ENCODE measurements around the gene CHSY1.

The CHSY1 gene

DNA sequence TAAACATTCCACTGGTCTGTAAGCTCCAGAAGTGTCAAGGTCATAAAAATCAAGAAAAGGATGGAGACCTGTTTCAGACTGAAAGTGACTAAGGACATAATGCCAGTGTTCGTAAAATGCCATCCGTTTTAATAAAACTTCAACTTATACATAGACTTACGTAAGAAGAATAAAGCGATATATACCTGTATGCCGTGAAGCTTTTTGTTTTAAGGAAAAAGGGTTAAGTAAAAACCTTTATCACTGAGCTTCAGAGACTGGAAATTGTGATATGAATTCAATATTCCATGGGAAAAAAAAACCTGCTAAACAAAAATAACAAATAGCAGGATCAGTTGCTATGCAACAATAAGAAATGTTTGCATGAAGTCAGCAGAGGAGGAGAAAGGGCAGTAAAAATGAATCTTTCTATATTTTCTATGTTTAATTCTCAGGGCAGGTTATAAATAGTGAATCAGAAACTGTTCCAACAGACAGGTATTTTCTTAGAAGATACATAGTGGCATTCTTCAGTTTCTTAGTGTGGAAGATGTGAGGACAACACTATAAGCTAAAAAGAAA lies 42.5 kb downstream of the CHSY1 start:
- no peak for DNase-seq

DNA sequence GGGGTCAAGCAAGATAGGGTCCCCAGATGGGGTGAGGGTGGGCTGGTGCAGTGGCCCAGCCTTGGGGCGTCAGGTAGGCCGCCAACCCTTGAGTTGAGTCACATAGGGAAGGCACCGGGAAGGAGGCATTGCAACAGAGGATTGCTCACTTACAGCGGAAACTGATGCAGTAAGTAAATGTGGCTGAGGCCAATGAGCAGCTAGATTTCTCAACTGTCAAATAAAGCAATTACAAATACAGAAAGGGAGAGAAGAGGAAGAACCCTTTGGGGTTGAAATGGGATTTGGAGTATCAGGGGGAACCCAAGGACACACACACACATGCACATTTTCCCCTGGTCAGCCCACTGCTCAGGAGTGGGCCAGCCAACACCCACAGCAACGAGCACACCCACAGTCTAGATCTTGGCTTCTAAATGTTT lies 44.0 kb downstream of the CHSY1 start:
- no peak for DNase-seq

DNA sequence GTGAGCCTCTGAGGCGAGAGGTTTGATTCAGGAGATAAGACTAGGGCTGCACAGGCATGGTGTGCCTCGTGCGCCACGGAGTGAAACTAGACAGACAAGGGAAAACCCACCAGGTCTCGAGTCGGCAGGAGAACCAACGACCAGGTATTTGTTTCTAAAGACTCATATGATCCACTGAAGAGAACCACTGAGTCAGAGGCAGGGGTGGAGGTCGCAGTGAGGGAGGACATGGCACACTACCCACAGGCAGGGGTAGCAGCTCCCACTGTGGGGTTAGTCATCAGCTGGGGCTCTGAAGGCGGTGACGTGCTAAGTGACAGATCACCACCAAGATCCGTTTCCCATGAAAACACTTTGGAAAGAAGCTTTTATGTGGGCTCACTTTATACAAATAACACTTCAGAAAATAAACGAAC lies 45.7 kb downstream of the CHSY1 start:
- DNase-seq = peak; percentile 81

DNA sequence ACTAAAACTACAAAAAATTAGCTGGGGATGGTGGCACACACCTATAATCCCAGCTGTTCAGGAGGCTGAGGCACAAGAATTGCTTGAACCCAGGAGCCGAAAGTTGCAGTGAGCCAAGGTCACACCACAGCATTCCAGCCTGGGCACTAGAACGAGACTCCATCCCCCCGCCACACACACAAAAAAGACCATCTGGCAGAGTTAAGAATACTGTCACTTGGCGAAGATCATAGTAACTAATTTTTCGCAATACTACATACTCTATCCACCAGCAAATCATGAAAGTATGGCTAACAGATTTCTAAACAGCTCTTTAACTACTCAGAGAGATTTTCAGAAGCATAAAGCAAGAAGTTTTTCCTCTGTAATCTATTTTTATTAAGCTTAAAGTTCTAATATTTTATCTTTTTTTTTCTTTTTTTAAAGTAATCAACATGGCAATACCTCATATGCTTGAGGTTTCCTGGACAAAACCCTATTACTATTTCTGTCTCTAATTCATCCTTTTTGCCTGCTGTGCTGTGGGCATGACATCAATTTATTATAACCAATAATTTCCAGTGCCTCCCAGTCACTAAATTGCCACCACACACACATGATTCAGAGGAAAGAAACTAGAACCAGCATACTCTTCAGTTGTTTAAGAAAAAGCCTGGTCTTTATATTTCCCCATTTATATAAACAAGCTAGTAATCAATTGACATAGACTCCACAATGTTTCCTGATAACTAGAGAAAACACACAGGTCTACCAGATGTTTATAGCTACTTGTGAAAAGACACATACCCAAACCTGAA lies 46.9 kb downstream of the CHSY1 start:
- no peak for DNase-seq

DNA sequence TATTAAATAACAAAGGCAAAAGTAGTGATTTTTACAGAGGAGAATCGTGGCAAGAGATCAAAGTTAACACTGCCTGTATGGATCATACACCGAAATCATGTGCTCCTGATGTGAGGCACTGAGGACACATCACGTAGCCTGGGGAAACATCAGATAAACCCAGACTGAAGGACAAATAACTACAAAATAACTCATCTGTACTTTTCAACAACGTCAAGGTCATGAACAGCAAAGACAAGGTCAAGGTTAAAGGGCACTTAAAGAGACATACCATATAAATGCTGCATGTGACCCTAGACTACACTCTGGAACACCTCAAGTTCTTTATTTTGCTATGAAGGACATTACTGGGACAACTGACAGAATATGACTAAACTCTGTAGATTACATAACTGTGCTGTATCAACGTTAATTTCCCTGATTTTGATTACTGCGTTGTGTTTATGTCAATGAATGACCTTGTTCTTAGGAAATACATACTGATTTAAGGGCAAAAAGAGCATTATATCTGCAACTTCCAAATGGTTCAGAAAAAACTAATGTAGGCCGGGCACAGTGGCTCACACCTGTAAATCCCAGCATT lies 48.1 kb downstream of the CHSY1 start:
- no peak for DNase-seq

DNA sequence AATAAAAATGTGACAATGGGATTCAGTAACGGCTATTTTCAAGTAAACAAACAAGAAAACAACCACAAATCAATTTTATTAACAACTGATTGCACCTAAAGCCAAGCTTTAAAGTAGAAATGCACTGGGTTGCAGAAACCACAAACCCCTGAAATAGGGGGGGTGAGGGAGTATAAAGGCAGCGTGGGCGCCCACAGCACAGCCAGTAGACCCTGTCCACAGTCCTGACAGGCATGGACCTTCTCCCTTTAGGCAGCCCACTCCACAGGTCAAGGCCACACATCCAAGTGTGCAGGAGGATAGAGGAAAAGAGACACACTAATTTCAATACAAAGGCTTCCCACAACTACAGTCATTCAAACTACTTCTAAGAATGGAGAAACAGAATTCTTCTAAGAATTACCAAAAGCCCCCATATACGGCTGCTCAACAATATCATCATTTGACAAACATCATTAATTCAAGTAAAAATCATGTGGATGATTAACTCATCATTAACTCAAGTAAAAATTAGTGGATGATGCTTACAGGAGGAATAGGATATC lies 48.7 kb downstream of the CHSY1 start:
- no peak for DNase-seq

DNA sequence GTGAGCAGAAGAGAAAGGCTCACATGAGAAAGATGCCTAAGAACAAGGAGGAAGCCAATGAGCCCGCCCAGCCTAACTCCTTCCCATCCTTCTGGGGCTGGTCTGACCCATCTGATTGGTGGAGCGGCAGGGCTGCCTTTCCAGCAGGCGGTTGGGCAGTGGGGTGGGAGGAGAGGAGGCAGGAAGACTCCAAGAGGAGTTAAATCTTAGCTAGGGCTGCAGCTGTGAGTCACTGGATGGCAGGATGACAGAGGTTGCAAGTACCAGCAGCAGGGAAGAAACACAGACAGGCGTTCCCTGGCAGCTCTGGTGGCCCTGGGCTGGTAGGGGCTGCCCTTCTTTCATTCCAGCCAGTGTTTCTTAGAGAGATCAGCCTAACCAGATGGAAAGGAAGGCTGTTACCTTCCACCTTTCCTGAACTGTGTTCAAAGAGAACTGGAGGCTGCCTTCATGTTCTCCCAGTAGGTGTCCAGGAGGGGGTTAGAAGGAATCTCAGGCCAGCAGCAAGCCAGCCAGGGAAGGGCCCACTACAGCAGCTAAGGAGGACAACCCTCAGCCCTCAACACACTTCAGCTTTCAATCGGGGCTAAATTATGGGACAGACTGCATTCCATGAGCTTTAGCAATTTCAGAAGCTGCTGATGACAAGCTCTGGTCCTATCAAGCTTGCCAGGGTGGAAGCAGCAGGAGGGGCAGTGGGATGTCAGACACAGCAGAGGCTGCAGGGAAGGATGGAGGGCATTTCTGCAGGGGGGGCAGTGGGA lies 50.3 kb downstream of the CHSY1 start:
- DNase-seq = no peak

DNA sequence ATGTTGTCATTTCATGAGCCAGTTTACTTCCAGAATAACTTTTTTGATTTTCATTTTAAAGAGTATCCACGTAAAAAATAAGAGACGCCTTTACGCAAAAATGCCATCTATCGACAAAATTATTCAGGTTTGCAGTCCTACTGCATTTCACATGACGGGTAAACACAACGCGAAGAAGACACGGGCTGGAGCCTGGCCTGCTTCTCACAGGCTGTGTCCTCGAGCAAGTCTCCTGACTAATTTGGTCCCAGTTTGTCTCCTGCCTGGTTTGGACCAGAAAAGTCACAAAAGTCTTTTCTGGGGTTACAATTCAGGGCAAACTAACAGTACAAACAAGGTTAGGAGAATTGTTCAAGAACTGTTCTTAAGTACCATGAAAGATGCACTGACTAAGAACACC lies 51.7 kb downstream of the CHSY1 start:
- DNase-seq = no peak

DNA sequence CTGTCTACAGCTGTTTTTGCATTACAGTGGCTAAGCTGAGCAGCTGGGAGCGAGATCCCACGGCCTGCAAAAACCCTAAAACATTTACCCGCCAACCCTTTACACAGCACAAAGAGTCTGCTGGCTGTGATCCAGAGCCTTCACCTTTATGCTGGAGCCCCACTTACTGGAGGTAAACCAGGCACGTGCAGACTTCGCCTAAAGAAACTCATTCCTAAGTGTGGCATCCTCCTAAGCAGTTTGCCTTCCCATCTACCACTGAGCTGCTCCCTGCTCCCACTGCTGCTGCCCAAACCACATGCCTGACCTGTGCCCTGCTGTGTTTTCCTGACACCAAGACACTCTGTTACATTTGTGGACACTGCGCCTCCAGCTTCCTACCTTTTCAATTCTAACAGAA lies 53.0 kb downstream of the CHSY1 start:
- no peak for DNase-seq

DNA sequence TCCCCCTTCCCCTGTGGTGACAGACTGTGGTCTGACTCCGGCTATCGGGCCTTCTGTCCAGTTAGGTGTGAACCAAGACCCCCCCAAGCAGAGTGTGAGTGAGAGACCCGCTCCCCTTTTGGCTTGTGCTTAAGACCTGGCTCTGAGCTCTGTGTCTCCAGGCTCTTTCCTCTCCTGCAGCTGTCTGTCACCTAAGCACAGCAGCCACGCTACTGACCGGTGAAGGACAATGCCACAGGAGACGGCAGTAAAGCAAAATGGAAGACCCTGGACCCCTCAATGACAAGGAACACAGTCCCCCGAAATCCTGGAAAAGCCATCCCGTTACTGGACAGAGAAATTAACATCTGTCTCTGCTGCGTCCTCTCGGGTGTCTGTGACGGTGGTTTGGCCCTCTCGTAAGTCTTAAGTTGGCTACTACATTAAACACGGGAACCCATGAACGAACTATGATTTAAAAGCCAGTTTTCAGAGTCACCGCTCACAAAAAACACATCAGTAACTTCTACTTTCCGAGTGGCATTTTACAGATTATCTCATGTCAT lies 53.7 kb downstream of the CHSY1 start:
- no peak for DNase-seq

DNA sequence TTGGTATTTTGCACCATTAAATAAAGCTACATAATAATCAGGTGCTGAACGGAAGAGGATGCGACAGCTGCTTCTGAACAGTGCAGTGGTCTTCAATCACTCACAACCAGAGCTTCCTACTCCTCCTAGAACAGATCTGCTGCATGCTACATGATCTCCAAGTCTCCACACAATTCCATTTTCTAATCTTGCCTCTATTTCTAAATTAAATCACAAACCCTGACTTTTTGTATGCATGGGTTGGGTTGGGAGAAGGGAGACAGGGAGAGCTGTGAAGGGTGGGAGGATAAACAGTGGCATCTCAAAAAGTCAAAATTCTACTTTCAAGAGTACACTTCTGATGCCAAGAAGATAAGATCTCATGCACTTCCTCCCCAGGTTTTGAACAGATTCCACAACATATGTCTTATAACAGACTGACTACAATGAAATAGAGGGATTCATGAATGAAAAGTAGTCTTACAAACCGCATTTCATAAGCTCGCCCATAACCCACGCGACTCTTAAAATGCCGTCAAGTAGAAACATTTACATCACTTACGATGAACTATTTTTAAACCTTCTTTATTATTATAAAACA lies 57.2 kb downstream of the CHSY1 start:
- no peak for DNase-seq

DNA sequence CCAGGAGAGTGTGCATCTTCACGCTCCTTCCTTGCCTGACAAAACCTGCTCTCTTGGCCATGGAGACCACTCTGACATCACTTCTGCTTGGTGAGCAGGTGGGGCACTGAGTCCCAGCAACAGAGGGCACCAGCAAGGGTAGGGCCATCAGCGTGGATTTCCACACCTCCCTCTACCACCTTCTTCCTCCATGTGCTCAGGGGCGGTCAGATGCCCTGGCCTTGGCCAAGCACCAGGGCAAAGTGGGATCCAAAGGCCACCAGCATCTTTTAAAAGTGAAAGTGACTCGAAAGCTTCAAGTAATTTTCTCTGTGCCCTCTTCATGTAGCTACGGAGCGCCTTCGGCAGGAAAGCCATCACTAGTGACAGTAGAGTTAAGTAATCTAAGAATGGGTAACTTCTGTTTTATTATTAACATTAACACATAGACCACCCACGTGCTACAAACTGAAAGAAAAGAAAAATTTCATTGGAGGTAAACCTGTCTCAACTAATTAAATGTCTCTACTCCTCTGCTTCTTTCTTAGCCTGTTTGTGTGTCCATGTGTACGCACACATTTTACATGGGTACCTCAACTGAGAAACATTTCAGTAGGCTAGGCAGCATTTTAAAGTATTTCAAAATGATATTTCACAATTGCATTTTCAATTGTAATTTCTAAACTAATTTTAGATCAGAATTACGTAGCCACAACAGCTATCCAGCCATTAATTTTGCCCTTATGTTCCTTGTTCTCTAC lies 57.9 kb downstream of the CHSY1 start:
- no peak for DNase-seq

DNA sequence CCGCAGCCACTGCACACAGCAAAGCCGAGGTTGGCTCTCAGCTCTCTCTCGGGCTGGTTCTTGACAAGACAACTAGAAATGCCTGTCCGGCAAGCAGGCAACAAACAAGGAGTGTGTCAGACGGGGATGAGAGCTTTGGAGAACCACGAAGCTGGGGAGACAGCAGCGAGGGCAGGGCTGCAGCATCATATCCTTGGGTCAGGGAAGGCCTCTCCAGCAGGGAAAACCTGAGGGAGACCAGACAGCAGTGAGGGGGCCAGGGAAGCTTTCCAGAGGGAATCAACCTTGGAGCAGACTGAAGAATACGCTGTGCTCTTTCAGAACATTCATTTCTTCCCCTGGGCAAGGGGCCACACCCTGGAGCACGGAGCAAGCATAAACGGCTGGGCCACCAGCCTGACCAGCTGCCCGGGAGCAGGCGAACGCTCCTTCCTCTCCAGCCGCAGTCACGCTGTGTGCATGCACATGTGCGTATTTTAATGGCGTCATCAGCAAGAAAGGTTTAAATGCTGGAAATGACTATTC lies 58.7 kb downstream of the CHSY1 start:
- no peak for DNase-seq

DNA sequence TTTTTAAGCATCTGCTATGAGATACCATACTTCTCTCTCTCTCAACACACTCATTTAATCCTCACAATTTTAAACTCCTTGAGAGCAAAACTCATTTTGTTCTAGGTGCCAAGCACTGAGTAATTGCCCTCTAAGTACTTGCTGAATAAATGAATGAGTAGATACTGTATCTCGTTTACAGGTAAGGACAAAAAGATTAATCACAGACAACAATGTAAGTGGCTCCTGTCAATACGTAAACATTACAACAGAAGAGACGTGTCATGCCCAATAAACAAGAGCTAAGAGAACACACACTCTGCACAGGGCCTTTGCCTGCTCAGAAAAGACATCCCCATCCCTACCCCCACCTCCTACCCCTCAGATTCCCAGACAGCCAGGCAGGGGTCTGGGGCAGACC lies 59.8 kb downstream of the CHSY1 start:
- no peak for DNase-seq

DNA sequence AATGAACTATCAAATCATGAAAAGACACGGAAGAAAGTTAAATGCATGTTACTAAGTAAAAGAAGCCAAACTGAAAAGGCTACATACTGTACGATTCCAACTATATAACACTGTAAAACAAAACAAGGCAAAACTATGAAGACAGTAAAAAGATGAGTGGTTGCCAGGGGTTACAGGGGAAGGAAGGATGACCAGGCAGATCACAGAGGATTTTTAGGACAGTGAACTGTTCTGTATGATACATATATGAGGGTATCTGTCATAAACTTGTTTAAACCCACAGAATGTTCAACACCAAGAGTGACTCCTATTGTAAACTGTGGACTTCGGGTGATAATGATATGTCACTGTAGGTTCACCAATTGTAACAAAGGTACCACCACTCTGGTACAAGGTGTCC lies 60.6 kb downstream of the CHSY1 start:
- no peak for DNase-seq

DNA sequence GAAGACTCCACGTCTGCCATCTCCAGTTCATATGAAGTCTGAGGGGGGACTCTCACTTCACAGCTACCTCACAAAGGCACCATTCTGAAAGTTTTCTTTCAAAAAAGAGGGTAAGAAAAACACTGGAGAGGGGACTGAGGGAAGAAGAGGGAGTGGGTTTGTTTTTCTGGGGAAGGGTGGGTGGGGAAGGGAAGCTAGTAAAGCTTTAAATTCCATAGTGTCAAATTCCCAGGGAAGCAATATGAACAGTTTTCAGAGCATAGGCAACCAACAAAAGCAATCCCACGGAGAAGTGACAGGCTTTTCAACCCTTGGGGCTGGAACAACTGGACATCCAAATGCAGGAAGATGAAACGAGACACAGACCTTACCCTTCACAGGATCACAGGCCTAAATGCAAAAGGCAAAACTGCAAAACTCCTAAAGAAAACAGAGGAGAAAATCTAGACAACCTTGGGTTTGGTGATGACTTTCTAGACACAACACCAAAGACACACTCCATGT lies 61.7 kb downstream of the CHSY1 start:
- DNase-seq = no peak

DNA sequence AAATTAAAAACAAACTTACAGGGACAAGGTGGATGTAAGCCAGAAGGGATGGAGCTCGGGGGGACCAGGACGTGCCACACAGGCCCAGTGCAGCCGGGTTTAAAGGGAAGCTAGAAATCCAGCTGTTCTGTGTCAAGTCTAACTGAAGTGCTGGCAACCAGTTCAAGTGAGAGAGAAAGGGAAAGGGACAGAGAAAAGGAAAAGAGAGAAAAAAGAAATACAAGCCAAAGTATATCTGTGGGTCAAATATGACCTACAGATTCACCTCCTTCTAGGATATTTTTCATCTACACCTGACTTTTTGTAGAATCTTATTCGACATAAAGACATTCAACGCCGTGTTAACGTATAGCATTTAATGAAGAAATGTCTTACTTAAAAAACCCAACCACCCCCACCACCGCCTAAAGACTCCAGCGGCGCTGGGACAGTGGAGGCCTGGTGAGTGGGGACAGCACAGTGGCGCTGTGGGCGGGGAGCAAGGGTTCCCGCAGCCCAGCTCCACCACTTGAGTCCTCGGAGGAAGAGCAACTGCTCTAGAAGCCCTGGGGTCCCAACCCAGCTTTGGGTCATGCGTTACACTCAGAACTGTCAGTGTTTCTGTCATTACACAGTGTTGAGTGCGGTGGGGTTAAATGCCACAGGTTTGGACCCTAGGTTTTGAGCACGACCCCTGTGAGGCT lies 62.3 kb downstream of the CHSY1 start:
- no peak for DNase-seq

DNA sequence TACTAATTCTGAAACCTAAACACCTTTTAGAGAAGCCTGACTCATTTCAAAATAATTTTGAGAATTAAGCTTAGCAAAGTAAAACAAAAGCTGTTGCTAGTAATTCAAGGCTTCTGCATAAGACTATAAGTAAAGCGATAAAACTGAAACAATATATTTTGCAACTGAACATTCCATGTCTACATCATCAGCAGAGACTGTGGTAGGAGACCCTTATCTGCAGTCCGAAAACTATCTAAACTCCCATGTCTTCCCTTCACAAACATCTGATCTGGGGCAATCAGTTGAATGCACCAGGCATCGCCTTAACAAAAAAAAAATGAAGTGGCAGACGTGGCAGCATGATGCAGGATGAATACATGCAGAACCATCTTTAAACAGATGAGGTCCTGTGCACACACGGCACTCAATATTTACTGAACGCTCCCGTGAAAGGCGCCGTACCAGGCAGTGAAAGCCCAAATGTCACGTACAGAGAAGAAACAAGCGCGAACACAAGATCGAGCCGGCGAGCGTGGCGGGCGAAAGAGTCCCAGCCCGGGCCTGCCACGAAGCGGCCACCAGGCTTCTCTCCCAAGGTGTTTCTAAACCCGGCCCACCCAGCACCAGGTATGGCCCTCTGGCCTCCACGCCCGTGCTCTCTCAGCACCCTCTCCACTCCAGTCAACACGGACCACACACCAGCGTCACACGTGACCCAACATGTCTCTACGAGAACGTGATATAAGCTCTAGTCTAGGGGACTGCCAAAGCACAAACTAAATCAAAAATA lies 63.0 kb downstream of the CHSY1 start:
- no peak for DNase-seq

DNA sequence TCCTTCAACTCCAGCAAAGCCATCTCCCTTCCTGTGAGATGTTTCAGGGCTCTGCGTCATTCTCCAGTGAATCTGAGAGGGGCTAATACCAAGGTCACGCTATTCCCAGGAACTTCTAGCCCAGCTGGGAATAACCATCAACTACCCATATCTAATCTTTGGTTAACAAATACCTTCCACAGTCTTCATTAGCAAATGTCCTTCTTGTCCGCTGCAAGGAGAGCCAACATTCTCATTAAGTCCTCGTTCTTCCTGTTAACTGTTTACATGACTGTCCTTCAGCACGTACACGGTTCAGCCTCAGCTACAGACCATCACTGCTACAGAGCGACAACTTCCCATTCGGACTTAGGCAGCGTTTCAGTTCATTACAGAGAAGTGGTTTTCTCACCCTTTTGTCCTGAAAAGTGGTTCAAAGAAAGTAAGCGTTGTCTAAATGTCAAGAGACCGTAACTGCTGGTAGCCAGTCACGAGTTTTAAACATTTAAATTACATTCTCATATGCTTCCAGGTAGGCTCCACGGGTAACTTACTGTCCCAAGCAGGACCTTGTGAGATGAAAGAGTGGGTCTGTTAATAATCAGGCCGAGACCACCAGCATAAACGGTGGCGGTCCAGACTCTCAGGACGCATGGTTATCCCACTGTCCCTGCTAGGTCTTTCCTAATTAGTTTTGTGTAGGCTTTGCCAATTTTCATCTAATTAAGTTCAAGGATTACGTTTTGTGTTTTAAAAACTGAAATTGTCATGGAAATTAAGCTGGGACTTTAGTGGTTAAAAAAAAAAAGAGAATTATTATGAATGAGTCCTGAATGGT lies 63.8 kb downstream of the CHSY1 start:
- no peak for DNase-seq

All from activated CD8-positive, alpha-beta memory T cell treated with anti-CD3 and anti-CD28 coated beads, Interleukin-2, amount 50 U/mL, for 4 hours (primary cell).